Measurements from ENCODE around the gene SUGCT.
"Not testable (repeated sequence)": the region's sequence is repeated elsewhere in the genome, so short reads cannot be mapped to it uniquely, and the experiment has no call there.

SUGCT gene

DNA sequence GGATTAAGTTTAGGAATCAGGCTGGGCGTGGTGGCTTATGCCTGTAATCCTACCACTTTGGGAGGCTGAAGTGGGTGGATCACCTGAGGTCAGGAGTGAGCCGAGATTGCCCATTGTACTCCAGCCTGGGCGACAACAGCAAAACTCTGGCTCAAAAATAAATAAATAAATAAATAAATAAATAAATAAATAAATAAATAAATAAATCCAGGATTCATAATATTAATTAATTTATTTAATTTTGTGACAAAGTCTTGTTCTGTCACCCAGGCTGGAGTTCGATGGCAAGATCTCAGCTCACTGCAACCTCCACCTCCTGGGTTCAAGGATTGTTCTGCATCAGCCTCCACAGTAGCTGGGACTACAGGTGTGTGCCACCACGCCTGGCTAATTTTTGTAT lies 4.2 kb downstream of the SUGCT start:
- no peak for DNase-seq (ENCODE audit: low read depth in 2 of 2, low spot score in 1 of 2)

DNA sequence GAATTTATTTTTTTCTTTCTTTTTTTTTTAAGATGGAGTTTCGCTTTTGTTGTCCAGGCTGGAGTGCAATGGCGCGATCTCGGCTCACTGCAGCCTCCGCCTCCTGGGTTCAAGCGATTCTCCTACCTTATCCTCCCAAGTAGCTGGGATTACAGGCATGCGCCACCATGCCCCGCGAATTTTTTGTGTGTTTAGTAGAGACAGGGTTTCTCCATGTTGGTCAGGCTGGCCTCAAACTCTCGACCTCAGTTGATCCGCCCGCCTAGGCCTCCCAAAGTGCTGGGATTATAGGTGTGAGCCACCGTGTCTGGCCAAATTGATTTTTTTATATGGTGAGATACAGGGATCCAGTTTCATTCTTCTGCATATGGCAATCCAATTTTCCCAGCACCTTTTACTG lies 5.1 kb downstream of the SUGCT start:
- DNase-seq (ENCODE audit: low read depth in 2 of 2, low spot score in 1 of 2): not testable (repeated sequence)

- not testable (repeated sequence) for DNase-seq (ENCODE audit: low read depth in 2 of 2, low spot score in 1 of 2)
Measured at GRCh38 chr7:40141916-40142315, 7.1 kb downstream of the SUGCT start.

DNA sequence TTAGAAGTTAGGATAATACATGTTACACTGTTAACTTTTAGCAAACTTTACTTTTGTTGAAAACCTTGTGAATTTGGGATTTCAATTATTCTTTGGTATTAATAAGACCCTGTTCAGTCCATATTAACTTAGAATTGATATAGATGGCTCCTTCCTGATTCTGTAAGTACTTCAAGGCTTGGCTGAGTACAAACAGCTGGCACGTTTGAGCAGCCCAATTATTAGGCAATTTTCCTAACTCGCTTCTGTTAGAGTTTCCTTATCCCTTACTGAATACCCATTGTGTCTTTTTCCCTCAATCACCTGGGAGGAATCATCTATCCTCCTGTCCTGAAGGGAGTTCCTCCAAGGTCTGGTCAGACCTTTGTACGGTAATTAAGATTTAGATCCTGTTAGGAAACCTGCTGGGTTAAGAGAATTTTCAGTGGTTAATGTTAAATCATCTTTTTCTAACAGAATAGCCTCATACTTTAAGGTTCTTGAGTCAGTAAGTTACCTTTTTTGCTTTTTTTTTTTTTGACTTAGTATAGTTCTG lies 10.9 kb downstream of the SUGCT start:
- not testable (repeated sequence) for DNase-seq (ENCODE audit: low read depth in 2 of 2, low spot score in 1 of 2)

DNA sequence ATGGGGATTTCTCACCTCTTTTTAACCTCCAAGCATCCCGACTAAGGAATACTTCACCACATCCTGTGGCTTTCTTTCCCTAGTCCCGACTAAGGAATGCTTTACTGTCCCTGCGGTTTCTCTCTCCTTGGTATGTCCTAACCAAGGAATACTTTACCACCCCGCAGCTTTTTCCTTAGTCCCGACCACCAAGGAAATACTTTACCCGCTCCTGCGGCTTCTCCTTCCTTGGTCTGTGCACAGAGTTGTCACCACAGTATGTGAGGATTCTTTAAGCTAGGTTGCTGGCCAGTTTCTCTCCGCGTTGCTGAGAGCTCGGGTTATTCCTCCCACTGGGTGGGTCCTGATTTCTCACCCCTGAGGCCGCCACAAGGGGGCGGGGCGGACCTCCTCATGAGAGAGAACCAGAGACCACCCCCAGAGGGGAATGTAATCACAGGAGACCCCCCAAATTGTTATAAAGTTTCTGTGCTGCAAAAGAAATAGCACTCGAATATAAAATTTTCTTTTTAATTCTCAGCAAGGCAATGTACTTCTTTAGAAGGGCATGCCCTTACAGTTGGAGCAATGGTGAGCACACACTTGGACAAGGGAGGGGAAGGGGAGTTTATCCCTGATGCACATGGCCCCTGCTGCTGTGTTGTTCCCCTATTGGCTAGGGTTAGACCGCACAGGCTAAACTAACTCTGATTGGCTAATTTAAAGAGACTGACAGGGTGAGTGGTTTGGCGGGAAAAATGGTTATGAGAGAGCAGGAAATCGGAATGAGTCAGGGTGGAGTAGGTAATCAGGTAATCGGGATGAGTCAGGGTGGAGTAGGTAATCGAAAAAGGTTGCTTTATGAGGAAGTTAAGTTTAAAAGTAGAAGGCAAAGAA lies 12.8 kb downstream of the SUGCT start:
- no peak for DNase-seq (ENCODE audit: low read depth in 2 of 2, low spot score in 1 of 2)

- DNase-seq (ENCODE audit: low read depth in 2 of 2, low spot score in 1 of 2): not testable (repeated sequence)
Measured at GRCh38 chr7:40148247-40148580, 13.4 kb downstream of the SUGCT start.

- no peak for DNase-seq (ENCODE audit: low read depth in 2 of 2, low spot score in 1 of 2)
Measured at GRCh38 chr7:40148671-40149070, 13.9 kb downstream of the SUGCT start.

- no peak for DNase-seq (ENCODE audit: low read depth in 2 of 2, low spot score in 1 of 2)
Measured at GRCh38 chr7:40151504-40151903, 16.7 kb downstream of the SUGCT start.

GRCh38 chr7:40156988-40157387 lies 22.2 kb downstream of the SUGCT start:
- DNase-seq (ENCODE audit: low read depth in 2 of 2, low spot score in 1 of 2): no peak

DNA sequence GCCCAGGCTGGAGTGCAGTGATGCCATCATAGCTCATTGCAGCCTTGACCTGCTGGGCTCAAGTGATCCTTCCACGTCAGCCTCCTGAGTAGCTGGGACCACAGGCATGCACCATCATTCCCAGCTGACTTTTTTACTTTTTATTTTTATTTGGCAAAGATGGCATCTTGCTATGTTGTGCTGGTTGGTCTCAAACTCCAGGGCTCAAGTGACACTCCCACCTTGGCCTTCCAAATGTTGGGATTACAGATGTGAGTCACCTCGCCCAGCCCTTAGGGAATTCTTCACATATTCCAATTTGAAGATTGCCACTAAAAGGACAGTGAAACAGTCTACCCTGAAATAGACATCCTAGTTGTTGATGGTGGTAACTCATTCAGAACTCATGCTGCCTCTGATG lies 27.7 kb downstream of the SUGCT start:
- no peak for DNase-seq (ENCODE audit: low read depth in 2 of 2, low spot score in 1 of 2)

DNA sequence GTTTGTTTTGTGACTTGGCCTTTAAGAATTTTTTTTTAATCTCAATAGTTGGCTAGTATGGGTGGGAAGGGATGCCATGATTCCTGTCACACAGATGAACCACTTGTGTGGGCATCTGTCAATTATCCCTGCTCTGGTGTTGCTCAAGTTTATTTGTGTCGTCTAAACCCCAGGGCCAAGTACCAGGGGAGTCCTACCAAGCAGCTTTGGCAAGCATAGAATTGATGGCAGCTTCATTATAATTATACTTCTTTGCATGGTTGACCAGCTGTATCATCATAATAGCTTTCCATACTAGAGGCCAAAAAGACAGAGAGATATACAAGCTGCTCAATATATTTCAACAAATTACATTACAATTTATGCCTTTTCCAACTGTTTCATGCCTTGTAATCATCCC lies 30.4 kb downstream of the SUGCT start:
- DNase-seq (ENCODE audit: low read depth in 2 of 2, low spot score in 1 of 2): no peak

GRCh38 chr7:40167291-40167690 lies 32.5 kb downstream of the SUGCT start:
- DNase-seq (ENCODE audit: low read depth in 2 of 2, low spot score in 1 of 2): no peak

DNA sequence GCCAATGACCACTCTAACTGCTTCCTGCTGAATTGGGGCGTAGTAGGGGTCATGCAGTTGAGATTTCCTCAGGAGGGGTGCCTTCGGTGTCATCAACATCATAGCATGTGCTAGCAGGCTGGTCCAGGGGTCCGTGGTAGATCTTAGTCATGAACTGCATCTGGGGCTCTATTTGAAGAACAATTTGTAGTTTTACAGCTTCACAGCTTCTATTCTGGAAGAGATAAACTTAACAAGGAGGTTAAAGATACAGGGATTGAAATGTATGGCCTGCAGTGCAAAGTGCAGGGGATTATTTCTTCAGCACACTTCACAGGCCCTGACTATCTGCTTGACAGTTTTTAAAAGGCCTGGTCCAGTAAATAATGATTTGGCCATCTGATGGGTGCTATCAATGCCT lies 33.5 kb downstream of the SUGCT start:
- DNase-seq (ENCODE audit: low read depth in 2 of 2, low spot score in 1 of 2): not testable (repeated sequence)

- DNase-seq (ENCODE audit: low read depth in 2 of 2, low spot score in 1 of 2): not testable (repeated sequence)
Measured at GRCh38 chr7:40173121-40173520, 38.3 kb downstream of the SUGCT start.

GRCh38 chr7:40175256-40175655 lies 40.5 kb downstream of the SUGCT start:
- not testable (repeated sequence) for DNase-seq (ENCODE audit: low read depth in 2 of 2, low spot score in 1 of 2)

DNA sequence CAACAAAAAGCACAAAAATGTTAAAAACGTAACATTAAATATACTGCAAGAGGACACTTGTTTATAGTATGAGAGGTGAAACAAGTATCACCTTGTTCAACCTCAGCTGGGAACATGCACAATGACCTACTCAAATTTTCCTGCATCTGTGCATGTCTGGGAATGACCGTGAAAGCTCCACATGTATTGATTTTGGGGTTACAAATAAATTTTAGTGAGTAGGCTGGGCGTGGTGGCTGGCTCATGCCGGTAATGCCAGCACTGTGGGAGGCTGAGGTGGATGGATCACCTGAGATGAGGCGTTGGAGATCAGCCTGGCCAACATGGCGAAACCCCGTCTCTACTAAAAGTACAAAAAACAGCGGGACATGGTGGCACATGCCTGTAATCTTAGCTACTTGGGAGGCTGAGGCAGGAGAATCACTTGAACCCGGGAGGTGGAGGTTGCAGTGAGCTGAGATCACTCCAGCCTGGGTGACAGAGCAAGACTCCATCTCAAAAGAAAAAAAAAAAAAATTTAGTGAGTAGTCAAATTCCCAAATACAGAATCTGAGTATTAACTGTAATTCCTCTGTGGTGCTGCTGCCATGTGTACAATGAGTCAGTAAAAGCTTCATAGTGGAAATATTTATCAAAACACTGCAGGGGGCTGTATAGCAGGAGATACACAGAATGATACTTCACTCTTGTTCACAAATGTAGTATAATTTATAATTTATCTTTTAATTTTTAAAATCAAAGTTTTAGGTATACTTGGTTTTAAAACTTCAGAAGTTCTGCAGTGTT lies 41.1 kb downstream of the SUGCT start:
- DNase-seq (ENCODE audit: low read depth in 2 of 2, low spot score in 1 of 2): no peak

DNA sequence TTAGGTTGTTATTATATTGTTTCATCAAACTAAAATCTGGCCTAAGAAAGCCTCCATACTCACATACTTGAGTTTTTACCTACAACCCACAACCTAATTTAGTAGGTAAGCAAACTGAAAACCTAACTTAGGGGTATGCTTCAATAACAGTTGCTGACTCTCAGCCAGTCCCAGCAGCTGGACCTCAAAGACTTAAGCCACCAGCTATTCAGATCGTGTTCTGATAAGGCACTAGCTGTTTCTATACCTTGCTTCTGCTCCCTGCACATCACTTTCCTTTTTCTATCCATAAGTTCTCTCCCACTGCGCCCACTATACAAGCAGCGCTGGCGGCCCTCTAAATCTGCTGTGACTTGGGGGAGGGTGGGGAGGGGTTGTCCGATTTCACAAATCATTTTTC lies 42.3 kb downstream of the SUGCT start:
- no peak for DNase-seq (ENCODE audit: low read depth in 2 of 2, low spot score in 1 of 2)

GRCh38 chr7:40182452-40182851 lies 47.6 kb downstream of the SUGCT start:
- DNase-seq (ENCODE audit: low read depth in 2 of 2, low spot score in 1 of 2): no peak

- no peak for DNase-seq (ENCODE audit: low read depth in 2 of 2, low spot score in 1 of 2)
Measured at GRCh38 chr7:40186586-40186985, 51.8 kb downstream of the SUGCT start.

GRCh38 chr7:40192036-40192435 lies 57.2 kb downstream of the SUGCT start:
- DNase-seq (ENCODE audit: low read depth in 2 of 2, low spot score in 1 of 2): no peak

DNA sequence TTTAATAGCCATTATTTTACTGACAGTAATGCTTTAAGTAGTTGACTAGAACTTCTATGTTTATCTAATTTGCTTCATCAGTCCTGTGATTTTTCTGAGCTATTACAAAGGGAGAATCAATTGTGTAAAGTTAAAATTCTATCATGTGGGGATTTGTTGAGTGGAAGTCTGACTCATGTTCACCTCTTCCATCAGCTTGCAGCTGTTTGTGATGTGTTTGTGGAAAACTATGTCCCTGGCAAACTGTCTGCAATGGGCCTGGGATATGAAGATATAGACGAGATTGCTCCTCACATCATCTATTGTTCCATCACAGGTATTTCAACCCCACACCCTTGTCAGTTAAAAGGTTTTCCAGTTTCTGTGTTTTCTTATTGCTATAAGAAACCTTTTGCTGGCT lies 59.9 kb downstream of the SUGCT start:
- DNase-seq (ENCODE audit: low read depth in 2 of 2, low spot score in 1 of 2): no peak

- DNase-seq (ENCODE audit: low read depth in 2 of 2, low spot score in 1 of 2): no peak
Measured at GRCh38 chr7:40197527-40197926, 62.7 kb downstream of the SUGCT start.

Data from stimulated activated CD8-positive, alpha-beta memory T cell treated with anti-CD3 and anti-CD28 coated beads, Interleukin-4, amount 100 ng/mL, for 4 hours (primary cell).